Measurements from ENCODE around the gene PTPRM.

GRCh38 chr18:8029731-8030130 is 462.6 kb downstream of the PTPRM start:
- TF ChIP-seq CTCF (IDR thresholded peaks at IDR 0.05) (no peak), EZH2 (IDR thresholded peaks at IDR 0.05) (no peak), EZH2phosphoT487 (IDR thresholded peaks at IDR 0.05) (no peak)

Measured in neural progenitor cell (in vitro differentiated cells).